Left renal cortex interstitium (tissue), 4 donors: Measurements from ENCODE around the gene CFAP97. TPM values are rescaled to one million over a fixed set of nuclear protein-coding genes. Genes with fewer than 3 reads are reported as not detected.
"Not testable (repeated sequence)": the region's sequence is repeated elsewhere in the genome, so short reads cannot be mapped to it uniquely, and the experiment has no call there.

Source experiments
- DNase-seq, 4 donors: peaks; one replicate each; pipeline ENCODE4 v3.0.0-alpha.2; 2013; ENCODE audit warnings: low read depth in 4 of 4, low spot score in 2 of 4, missing footprints in 1 of 4
- polyA plus RNA-seq, 4 donors: library from polyadenylated mRNA; unstranded; fragments of 120-200 nt; gene quantifications; one replicate each; pipeline ENCODE4 v1.2.1, GENCODE V29; 2013; ENCODE audit not compliant: insufficient read length in 4 of 4

Gene CFAP97
- polyA plus RNA-seq, 4 donors = 42.1 to 53.6 (median 45.5) TPM

DNA sequence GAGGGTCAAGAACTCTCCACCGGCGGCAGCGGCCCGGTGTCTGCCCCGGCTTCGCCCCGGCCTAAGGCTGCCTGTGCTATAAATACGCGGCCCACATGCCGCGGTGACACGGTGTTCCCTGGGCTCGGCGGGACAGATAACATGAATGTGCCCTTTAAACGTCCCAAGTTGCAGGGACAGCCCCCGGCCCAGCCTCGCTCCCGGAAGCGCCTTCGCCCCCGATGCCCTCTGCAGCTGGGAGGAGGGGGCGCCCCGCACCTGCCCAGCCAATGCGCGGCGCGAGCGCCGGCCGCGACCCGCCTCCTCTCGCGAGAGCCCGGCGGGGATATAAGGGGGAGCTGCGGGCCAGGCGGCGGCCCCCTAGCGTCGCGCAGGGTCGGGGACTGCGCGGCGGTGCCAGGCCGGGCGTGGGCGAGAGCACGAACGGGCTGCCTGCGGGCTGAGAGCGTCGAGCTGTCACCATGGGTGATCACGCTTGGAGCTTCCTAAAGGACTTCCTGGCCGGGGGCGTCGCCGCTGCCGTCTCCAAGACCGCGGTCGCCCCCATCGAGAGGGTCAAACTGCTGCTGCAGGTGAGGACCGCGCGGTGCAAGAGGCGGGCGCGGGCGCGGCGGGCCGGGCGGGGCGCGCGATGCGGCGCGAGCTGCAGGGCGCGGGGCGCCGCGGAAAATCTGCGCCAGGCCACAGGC is 60.7 kb downstream of the CFAP97 start, which contains the start of gene SLC25A4:
TSS of gene SLC25A4 (plus strand) at position 355 of the 689 bp plus-strand sequence. CDS start at position 462, 107 bp downstream.
- DNase-seq = peak in 1 of 4 donors; percentile 73

DNA sequence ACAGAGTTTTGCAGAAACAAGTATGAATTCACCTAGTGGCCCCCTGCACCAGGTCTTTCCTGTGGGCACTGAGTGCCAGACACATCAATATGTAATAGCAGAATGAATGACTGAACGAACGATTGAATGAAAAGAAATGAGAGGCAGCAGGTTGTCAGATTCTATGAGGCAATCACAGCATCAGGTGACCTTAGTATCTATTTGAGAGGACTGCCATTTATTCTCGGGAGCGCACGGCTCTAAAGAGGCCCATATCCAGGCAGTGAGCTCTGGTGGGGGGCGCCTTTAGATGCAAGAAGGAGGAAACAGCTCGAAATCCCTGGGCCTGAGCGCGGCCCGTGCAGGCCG is 61.3 kb downstream of the CFAP97 start:
- no peak for DNase-seq

DNA sequence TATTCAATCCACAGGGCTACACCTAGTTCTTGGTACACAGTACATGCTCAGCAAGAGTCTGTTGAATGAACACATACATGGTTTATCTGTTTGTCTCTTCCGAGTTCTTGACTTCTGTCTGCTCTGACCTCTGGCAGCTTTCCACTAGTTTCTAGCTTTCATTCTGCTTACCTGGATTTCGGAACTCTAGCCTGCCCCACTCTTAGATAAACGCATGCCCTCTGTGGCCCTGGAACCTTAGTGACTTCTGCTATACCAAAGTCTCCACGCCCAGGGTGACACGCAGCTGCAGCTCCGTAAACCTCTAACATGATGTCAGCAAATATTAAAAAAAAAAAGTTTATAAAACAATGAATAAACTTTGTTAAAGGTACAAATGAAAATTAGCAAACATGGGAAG is 62.0 kb downstream of the CFAP97 start:
- no peak for DNase-seq

DNA sequence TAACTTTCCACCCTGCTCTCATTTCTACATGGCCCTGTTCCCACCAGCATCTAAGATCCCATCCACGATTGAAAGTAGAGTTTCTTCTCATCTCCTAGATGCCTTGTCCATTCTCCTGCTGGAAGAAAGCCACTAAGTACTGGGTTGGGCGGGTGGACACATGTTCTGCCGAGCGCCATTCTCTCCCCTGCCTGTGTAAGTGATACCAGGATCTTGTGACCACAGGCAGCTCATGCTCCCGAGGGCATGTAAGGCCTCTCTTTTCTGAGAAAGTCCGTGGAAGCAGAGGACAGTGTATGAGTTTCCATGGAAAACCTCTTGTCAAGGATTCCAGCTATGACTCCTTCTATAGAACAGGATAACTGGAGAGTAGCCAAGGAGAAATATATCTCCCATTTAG is 64.1 kb downstream of the CFAP97 start:
- DNase-seq = no peak

DNA sequence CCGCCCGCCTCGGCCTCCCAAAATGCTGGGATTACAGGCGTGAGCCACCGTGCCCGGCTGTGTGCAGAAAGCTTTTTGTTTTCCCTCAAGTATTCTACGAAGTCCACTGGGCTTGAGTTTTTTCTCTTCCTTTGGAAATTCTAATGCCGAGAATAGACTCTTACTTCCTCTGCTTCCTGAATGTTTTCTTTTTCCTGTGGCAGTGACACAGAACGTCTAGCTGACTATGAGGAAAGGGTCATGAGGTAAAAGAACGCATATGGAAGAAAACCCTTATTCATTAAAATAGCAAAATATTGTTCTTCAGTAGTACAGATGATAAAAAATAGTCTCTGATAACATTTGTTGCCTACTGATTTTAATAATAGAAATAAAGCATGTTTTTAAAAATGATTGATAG is 65.6 kb downstream of the CFAP97 start:
- DNase-seq = no peak

DNA sequence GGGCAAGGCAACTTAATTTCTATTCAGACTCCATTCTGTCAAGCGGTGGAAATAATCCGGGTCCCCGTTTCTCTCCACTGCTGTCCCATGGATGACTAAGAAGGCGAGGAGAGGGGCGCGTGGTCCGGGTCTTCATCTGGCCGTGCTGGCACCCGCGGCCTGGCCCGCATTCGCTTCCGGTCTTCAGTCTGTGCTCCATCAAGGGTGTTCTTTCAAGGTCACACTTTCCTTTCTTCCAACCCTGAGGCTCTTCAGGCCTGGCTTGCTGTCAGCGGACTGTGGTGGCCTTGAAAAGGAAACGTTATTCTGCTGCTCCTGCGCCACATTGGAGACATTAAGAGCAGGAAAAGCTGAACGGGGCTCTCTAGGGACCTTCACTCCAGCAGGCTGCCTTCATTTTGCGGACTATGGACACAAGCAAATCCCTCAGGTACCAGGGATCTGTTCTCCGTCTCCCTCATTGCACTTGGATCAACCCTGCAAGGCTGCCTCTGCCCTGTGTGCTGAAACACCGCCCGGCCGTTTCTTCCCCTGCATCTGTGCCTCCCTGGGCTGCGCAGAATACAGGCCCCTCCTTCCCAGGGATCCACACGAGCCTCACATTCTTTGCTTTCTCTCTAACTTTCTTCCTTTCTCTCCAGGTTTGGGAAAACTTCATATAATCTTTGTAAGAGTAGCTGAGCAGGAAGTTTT is 66.4 kb downstream of the CFAP97 start:
- DNase-seq = no peak

DNA sequence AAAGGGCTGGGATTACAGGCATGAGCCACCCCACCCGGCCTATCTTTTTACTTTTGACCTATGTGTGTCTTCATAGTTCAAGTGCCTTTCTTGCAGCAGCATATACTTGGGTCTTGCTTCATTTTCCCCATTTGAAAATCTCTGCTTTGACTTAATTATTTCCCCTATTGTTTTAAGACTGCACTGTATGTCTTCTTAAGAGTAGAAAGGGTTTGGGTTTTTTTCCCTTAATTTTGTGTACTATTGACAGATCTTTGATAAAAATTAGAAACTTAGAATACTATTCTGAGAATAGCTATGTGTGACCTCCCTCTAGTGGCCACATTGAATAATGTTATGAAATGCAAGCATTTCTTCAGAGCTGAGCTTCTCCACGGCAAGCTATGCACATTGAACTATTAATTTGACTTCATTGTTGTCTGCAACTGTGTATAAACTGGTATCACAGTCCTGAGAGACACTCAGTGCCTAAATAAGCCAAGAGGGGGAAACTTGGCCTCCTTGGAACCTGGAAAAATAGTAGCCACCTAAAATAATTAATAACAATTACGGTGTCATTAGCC is 69.4 kb downstream of the CFAP97 start:
- no peak for DNase-seq

DNA sequence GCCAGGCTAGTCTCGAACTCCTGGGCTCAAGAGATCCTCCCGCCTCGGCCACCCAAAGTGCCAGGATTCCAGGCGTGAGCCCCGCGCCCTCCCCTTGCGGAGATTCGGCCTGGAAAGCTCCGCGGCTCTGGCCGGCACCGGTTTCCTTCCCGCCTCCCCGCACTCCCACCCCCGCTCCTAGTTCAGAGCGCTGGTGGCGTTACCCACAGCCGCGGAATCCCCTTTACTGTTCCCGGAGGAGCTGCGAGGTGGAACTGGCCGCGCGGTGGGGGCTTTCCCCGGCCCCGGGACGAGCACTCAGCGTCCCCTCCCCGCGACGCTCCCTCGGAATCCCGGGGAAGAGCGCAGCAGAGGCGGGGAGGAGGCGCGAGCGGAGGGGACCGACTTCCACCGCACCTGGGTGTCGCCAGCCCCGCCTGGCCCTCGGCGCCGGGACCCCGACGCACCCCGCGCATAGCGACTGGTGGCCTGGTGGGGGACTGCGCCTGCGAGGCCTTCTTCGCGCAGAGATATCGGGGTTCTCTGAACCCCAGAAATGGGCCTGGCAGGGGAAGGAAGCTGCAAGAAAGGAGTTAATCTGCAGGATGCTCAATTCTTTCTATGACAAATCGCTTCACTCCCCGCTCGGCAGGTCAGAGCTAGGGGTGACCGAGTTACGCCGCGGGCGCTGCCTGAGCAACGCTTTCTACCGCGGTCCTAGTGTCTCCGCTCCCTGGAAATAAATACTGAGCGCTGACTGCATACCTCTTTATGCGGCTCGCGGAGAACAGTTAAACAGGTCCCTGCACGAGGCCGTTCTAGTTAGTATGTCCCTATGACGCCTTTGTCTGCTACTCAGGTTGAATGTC is 75.3 kb downstream of the CFAP97 start:
- DNase-seq = no peak

DNA sequence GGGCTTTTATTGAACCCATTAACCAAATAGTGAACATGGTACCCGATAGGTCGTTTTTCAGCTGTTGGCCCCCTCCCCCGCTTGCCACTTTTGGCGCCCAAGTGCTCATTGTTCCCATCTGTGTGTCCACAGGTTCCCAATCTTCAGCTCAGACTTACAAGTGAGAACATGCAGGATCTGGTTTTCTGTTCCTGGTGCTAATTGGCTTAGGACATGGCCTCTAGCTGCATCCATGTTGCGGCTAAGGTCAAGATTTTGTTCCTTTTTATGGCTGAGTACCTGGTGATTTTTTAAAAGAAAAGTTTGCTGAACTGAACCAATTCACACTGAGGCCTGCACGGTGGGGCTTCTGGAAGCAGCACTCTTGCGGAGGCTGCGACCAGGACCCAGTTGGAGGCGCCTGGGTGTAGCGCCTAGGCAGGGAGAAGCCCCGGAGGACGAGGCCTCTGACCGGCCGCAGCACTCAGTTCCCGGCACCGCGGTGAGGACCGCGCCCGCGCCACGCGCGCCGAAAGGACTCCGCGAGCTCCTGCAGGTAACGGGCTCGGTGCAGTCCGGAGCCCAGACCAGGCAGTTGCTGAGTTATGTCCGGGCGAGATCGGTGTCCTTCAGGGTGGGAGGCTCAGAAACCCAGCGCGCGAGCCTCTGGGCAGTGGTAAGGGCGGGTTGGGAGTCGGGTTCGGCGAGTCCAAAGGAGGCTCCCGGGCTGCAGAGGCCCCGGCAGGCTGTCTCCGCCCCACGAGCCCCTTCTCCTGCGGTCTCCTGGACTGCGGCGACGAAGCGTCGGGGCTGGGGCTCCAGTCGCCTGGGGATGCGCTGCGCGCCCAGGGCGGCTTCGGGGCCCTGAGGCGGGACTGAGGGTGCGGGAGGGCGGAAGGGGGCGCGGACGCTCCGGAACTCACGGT is 76.5 kb downstream of the CFAP97 start:
- DNase-seq = no peak

DNA sequence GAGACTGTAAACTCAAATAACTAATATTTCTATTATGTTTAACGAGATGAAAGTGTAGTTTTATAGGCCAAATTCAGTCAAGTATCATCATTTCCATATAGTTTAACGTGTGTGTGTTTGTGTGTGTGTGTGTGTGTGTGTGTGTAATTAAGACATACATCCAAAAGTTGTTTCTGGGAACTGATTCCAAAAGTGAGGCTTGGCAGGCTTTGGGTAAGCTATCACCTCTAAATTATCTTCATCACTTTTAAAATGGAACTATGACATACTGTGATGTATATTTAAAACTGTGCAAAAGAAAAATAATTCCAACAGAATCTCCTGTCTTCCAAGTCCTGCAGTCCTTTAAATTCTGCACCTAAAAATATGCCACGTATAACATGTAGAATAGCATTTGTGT is 79.8 kb downstream of the CFAP97 start:
- no peak for DNase-seq

DNA sequence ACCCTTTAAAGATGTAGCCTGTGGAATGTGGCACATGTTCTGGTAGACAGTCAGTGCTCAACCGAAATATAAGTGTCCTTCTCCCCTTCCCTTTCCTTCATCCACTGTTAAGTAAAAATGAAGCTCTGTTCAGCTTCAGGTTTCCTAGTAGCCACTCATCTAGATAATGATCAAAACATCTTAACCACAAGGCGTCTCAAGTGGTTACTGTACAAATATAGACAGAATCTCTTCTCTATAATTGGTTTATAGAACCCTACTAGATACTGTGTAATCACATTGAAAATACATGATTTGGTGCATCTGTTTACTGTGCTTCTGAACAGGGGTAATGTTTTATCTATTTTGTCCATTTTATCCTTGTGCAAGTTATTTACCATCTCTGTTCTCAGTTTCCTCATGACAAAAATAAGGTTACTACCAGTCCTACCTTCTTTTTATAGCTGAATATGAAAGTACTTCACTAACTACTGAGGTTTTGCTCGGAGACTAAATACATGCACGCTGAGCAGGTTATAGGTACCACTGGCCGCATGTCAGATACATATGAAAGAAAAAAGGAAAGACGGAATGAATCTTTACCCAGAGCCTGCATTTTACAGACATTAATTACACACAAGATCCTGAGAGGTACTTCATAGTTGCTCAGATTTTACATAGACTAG is 81.0 kb downstream of the CFAP97 start:
- DNase-seq = no peak

DNA sequence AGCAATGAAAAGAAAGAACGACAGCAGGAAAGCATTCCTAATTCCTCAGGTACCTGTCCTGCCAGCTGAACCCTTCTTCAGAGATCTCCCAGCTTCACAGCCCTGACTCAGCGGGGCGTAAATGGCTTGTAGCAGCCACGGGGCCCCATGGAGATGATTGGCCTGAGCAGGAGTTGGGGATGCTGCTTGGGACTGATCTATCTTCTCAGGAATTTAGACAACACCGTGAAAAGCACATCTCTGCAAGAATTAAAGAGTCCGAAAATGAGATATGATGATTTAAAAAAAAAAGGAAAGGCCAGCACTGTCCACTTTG is 83.2 kb downstream of the CFAP97 start:
- no peak for DNase-seq

DNA sequence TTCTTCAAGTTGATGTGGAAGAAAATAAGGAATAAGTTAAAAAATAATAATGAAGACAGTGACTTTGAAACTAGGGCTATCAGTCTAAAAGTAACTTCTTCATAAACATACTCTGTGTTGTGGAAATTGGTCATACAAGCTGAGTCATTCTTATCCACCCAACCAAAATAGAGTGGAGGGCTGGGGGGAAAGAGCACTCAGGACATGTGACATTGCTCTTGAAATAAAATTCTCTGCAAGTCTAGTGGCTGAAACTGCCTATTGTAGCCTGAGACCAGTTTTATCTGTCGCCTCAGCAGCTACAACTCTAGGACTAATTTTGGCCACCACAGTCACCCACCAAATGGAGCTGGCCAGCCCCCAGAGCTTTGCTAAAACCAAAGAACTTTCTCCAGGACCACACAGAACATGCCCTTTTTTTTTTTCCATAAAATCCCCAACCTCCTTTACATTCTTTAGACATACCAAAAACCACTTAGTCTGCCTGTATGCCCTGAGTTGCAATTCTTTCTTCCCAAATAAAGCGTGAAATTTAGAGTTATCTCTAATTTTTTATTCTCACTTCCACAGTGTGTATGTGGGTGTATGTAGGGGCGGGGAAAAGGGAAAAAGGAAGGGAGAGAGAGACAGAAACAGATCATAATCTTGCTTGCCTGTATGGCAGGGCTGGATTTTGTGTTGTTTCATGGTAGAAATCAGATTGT is 83.7 kb downstream of the CFAP97 start:
- DNase-seq = no peak

DNA sequence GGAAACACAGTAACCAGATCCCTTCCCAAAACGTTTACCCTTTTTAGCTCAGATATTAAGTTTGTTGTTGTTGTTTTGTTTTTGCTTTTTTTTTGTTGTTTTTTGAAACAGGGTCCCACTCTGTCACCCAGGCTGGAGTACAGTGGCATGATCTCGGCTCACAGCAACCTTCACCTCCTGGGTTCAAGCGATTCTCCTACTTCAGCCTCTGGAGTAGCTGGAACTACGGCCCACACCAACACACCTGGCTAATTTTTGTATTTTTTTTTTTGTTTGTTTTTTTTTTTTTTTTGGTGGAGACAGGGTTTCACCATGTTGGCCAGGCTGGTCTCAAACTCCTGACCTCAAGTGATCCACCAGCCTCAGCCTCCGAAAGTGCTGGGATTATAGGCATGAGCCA is 84.3 kb downstream of the CFAP97 start:
- DNase-seq = not testable (repeated sequence)

DNA sequence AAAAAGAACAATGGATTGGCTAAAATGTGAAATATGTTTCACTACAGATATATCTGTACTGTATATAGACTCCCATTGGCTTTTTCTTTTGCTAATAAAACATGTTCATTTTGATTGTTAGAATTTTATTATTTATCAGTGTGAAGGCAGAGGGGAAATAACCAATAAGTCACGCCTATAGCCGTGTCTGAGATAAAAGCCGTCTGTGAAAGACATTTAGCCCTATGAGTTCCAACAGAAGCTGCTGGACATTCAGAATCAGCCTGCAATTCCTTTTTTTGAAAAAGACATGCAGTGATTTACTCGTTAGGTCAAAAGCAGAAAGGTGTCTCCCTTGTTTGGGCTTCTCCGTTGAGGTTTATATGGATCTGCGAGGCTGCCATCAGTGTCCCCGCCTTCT is 84.9 kb downstream of the CFAP97 start:
- DNase-seq = no peak

DNA sequence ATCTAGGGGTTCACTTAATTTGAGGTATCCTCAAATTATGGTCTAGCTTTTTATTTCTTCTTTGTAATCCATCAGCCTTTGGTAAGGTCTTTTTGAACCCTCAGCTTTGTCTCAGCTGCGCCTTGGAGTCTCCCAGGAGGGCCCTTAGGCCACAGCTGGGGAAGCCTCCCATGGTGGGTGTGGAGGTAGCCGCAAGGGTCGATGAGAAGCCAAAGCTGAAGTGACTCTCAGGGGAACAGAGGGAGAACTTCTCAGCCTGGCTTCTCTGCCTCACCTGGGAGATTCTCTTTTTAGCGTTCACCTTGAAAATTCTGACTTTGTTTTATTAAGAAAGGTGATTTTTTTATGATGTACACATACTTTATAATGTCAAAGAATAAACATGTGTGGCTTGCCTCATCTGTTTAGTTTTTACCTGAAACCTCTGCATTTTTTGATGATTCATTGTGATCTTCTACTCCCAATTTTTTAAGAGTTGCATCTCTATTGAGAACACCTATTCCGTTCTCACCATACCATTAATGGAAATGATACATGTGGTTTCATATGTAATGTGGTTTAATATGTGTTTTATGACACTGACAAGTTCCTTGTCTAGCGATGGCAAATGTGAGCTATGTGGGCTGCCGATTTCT is 86.4 kb downstream of the CFAP97 start:
- DNase-seq = no peak

DNA sequence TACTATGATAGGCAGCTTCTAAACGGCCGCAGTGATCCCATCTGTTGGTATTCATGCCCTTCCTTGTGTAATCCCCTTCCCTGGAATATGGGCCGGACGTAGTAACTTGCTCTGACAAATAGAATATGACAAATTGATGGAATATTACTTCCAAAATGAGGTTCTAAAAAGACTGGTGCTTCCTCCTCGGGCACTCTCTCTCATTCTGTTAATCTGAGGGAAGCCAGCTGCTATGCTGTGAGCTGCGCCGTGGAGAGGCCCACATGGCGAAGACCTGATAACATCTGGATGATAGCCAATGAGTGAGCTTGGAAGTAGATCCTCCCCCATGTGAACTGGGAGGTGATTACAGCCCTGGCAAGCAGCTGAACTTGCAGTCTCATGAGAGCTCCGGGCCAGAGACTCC is 88.0 kb downstream of the CFAP97 start:
- peak in 1 of 4 donors; percentile 79 for DNase-seq

DNA sequence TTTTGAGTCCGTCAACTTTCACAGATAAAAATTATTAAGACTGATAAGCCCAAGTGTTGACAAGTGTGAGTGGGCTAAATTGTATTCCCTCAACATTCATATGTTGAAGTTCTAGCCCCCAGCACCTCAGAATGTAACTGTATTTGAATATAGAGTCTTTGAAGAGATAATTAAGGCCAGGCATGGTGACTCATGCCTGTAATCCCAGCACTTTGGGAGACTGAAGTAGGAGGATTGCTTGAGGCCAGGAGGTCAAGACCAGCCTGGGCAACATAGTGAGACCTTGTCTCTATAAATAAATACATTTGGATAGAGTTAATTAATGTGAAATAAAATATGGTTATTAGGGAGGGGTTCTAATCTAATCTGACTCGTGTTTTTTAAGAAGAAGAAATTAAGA is 90.5 kb downstream of the CFAP97 start:
- DNase-seq = no peak

DNA sequence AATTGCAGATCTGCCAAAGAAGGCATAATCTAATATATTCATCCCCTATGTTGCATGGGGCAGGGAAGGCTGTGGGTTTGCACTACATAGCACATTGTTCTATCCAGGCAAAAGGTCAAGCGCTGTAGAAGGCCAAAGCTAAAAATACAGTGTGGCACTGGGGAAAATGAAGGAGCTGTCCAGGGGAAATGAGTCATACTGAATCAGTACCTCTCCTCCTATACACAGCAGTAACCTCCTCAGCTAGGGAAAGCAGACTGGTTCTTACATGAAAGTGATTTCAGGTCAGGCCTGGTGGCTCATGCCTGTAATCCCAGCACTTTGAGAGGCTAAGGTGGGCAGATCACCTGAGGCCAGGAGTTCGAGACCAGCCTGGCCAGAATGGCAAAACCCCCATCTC is 91.7 kb downstream of the CFAP97 start:
- DNase-seq = no peak
